Keratinocyte (primary cell): ENCODE data around the gene NRM.

Experiments used
- EZH2 ChIP-seq: IDR thresholded peaks from one replicate; pipeline ENCODE4 v1.6.1; 2012; ENCODE audit warnings: inconsistent platforms, mild to moderate bottlenecking, low read length, moderate library complexity
- TF ChIP-seq, protein P1 (sequence below), 3 experiments: IDR thresholded peaks in 1 of 3; conservative IDR thresholded peaks in 1 of 3; optimal IDR thresholded peaks in 1 of 3; 2 replicates in 2 of 3; 3 replicates in 1 of 3; pipeline versions ENCODE3 to v1.5.1; 2011; ENCODE audit warnings: low read length in 3 of 3, mild to moderate bottlenecking in 3 of 3, moderate library complexity in 2 of 3, control low read depth in 1 of 3, inconsistent platforms in 1 of 3; ENCODE audit not compliant: insufficient read depth in 2 of 3; ENCODE audit errors: extremely low read depth in 1 of 3

DNA sequence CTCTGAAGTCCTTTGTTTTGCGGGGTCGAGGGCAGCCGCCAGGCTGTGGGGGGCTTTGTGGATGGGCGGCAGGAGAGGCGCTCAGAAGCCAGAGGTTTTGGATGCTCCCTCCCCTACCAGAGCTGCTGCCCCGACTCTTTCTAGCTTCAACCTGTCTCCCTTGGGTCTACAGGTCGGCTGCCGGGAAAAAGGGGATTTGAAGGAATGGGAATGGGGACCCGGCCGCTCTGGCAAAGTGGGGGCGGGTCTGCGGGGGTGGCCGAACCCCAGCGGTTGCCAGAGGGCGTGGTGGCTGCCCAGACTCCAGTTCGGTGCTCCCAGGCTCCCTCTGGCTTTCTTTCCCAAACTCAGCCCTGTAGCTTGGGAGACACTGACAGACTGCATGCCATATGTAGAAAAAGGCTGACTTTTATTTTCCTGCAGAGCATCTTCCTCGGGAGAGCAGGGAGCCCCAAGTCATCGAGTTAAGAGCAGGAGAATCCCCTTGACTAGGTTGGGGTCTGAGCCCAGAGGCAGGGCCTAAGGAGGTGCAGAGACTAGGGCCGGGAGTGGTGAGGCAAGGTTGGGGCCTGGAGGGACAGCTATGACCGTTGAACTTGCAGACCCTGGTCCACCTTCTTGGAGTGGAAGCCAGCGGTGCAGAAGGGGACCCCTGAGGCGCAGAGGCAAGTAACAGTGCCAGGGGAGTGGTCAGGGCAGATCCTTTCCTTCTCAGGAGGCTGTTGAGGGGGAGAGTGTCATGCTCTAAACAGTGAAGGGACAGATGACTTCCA lies 2.9 kb downstream of the NRM start:
- TF ChIP-seq, protein P1, sequence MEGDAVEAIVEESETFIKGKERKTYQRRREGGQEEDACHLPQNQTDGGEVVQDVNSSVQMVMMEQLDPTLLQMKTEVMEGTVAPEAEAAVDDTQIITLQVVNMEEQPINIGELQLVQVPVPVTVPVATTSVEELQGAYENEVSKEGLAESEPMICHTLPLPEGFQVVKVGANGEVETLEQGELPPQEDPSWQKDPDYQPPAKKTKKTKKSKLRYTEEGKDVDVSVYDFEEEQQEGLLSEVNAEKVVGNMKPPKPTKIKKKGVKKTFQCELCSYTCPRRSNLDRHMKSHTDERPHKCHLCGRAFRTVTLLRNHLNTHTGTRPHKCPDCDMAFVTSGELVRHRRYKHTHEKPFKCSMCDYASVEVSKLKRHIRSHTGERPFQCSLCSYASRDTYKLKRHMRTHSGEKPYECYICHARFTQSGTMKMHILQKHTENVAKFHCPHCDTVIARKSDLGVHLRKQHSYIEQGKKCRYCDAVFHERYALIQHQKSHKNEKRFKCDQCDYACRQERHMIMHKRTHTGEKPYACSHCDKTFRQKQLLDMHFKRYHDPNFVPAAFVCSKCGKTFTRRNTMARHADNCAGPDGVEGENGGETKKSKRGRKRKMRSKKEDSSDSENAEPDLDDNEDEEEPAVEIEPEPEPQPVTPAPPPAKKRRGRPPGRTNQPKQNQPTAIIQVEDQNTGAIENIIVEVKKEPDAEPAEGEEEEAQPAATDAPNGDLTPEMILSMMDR (optimal IDR thresholded peaks at IDR 0.05 in 1 of 3, IDR thresholded peaks at IDR 0.05 in 1 of 3, conservative IDR thresholded peaks at IDR 0.05 in 1 of 3; ENCODE audit: extremely low read depth in 1 of 3, insufficient read depth in 2 of 3, low read length in 3 of 3): peak in 1 of 3 experiments; percentile 30
- TF ChIP-seq EZH2: no peak
